Stimulated activated CD4-positive, alpha-beta T cell treated with anti-CD3 and anti-CD28 coated beads, Interleukin-2, amount 100 ng/mL, for 48 hours (primary cell): ENCODE results near the gene NTN1.

Source experiments
- DNase-seq, 2 donors: peaks; one replicate each; pipeline ENCODE4 v3.0.0-alpha.2; 2020

The NTN1 gene

GRCh38 chr17:9170336-9170735 lies 149.0 kb downstream of the NTN1 start:
- DNase-seq, result no peak

DNA sequence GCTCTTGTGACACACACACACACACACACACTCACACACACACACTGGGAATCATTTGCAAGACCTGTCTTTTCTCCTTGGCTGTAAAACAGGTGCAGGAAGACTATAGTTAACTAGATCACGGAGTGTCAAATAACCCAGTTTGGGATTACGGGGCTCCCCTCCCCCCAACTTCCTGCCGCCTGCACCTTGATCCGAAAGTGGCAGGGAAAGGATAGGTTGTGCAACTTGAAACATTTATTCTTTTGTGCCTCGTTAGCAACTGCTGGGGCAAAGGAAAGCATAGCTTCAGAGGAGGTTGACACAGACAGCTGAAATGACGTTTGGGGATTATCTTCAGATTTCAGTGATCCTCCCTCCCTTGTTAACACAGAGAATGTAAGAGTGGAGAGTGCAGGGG lies 149.5 kb downstream of the NTN1 start:
- no peak for DNase-seq

DNA sequence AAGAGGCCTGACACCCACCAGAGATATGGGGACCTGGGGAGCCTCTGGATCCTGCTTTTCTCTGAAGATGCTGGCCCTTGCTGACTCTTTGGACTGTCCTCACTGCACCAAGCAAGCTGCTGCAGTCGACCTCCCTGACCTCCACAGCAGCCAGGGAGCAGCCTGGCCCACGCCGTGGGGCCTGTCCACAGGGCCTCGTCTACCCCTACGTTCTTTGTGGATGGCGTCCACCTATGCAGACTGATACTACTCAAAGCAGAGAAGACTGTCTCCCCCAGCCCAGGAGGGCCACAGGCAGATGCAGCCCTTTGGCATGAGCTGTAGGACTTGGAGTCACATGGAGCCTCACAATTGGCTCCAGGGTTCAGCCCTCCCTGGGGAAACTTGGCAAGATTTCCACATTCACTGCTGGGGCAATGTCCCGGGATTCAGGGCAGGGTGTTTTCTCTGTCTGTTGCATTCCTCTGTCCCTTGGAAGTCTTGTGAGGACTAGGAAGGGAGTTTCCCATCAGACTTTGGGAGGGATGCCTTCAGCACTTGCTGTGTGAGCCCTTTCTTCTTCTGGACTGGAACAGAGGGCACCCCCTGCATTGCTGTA lies 152.2 kb downstream of the NTN1 start:
- DNase-seq, result no peak

- DNase-seq, result no peak
Measured at GRCh38 chr17:9174312-9174711, 153.0 kb downstream of the NTN1 start.

DNA sequence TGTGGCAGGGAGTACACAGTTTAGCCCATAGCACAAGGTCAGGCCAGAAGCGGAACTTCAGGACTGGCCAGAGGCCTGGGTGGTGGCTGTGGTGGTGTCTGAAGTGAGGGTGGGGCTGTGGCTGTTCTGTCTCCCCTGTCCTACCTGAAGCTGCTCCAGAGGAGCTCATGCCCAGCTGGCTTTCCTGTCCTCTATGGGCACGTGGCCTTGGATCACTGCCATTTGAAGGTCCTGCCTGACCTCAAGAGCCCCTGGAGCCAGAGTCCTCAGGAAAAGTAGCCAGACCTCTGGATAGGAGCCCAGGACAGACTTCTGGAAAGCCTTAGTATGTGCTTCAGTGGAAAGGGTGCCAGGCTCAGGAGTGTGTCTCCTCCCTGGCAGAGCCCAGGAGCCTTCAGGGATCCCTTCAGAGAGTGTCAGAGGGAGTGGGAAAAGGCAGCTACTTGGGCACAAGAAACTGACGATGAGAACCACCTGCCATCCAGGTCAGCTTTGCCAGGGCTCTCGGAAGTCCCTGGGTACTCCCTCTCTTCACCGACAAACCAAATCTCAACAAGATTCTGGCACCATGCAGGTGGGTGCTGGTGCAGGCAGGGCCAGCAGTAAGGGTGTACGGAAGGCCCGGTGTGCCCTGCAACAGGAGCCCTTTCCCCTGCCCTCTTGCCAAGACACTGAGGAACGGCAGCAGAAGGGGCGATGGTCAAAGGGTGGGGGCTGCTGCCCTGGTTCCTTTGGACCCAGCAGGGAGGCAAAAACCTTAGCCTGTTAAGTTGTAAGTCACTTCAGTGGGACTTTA lies 153.7 kb downstream of the NTN1 start:
- DNase-seq, result no peak

DNA sequence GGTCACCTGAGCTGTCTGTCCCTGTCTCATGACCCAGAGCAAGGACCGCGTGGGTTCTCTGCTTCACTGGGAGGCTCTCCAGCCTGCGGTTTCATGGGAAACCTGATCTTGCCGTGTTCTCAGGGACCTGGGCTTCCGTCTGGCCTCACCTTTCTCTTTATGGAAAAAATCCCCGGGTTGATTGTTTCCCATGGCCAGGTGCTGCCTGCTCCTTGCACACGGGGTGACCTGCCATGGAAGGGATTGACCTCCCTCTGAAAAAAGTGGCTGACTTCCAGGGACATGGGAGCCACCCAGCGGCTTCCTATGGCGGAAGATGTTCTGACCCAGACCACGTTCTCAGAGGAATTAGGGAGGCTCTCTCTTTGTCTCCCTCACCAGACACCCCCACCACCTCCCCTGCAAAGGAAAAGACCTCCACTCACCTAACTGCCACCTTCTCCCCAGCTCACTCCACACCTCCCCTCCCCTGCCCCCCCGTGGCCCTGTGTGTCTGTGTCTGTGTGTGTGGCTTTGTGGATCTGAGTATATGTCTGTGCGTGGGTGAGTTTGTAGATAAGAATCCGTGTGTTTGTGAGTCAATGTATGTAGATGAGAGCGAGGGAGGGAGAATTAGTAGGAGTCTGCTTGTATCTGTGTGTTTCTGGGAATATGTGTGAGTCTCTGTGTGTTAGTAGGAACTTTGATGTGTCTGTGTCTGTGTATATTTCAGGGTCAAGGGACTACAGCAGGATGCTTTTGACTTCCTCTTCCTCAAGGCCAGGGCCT lies 154.6 kb downstream of the NTN1 start:
- DNase-seq, result peak in 1 of 2 donors; percentile 7

DNA sequence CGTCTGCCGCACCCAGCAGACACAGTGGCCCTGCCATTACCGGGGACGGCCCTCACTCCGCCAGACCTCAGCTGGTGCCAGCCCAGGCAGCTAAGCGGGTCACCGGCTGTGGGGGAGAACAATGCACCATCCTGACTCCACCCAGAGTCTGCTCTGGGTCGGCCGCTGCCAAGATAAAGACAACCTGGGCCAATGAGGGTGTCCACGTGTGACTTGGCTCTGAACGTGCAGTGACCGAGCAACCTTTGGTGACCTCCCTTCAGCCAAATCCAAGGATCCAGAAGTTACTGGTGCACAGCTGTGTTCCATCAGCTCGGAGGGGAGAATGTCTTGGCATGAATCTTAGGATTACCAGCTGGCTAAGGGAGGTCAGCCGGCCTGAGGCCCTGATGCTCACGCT lies 155.9 kb downstream of the NTN1 start:
- no peak for DNase-seq

DNA sequence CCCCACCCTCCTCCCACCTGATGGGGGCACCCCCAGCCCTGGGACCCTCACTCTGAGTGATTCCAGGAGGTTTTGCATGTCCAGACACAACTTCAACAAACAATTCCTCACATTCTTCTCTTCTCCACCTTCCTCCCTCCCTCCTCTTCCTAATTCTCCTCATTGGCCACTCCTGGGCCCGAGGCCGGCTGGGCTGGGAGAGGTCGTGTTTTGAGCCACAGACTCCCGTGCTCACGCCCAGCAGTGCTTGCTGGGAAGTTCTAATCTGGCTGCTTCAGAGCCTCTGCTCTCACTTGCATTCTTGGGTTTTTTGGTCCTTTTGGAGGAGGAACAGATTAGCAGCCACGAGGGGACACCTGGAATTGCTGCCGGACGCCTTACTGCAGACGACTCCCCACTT lies 157.0 kb downstream of the NTN1 start:
- no peak for DNase-seq

DNA sequence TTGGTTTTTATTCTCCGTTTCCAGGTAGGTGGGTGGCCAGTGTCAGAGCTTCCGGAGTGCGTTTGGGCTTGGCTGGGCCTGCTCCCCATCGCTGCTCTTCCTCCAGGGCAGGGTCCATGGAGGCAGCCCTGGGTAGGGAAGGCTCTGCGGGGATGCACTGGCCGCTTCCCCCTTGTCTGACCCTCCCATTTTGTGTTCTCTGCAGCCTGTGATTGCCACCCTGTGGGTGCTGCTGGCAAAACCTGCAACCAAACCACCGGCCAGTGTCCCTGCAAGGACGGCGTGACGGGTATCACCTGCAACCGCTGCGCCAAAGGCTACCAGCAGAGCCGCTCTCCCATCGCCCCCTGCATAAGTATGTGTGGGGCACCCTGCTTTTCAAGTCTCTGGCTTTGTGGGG lies 158.3 kb downstream of the NTN1 start:
- DNase-seq, result no peak

DNA sequence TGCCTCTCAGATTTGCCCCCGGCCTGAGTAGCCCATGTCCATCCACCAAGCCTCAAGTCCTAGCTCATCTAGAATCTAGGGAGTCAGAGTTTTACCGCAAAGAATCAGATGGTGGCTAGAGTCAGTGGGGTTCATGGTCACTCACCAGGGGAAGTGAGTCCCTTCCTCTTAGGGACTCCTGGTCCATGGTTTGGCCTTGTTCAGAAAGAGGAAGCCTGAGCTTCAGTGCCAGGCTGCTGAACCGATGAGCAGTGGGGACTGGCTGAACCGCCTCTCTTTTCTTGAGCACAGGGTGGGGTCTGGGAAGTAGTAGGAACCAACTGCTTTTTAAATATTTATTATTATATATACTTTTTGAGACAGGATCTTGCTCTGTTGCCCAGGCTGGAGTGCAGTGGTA lies 160.3 kb downstream of the NTN1 start:
- DNase-seq, result no peak

- no peak for DNase-seq
Measured at GRCh38 chr17:9183306-9183705, 162.0 kb downstream of the NTN1 start.

- no peak for DNase-seq
Measured at GRCh38 chr17:9185142-9185541, 163.8 kb downstream of the NTN1 start.

DNA sequence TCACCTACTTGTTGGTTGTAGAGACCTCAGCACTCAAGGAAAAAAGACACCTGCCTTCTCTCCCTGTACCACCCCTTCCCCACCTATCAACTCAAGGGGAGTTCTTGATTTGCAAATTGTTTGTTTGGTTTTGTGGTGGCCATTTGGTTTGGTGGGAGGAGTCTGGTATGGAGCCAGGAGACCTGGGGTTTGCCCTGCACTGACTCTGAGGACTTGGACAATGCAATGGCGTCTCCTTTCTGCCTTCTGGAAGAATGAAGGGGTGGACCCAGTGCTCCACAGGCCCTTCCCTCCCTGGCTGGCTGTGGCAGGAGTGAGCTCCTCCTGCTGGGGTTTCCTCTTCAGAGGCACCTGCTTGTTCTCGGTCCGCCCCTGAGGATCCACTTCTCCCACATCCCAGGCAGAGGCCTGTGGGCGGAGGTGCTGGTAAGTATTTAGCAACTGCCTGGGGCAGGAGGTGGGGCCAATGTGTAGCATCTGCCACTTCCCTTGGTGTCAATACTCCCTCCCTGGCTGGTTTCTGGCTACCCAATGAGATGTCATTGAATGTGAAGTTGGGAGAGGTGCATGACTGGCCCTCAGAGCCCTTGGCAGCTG lies 164.5 kb downstream of the NTN1 start:
- DNase-seq, result no peak

DNA sequence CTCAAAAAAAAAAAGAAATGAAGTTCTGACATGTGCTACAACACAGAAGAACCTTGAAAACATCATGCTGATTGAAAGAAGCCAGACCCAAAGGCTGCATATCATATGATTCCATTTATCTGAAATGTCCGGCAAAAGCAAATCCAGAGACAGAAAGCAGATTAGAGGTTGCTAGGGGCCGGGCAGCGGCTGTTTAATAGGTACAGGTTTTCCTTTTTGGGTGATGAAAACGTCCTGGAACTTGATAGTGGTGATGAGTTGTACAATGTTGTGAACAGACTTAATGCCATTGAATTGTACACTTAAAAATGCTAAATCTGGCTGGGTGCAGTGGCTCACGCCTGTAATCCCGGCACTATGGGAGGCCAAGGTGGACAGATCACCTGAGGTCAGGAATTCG lies 166.5 kb downstream of the NTN1 start:
- DNase-seq, result no peak

GRCh38 chr17:9188367-9188766 lies 167.1 kb downstream of the NTN1 start:
- no peak for DNase-seq

GRCh38 chr17:9189870-9190269 lies 168.6 kb downstream of the NTN1 start:
- no peak for DNase-seq

DNA sequence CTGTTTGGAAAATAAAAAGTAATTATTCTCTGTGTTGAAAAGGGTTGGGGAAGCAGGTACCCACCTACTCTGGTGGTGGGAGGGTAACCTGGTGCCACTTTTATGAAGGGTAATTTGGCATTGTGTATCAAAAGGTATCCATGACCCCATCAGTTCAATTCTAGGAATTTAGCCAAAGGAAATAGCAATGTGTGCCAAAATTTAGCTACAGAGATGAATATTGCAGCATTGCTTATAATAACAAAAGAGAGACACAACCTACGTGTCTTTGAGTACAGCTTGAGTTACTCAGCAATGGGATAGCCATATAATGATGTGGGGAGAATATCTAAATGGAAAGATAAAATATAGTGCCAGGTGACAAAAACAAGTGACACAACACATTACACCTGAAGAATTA lies 170.7 kb downstream of the NTN1 start:
- no peak for DNase-seq

- no peak for DNase-seq
Measured at GRCh38 chr17:9195411-9195810, 174.1 kb downstream of the NTN1 start.

DNA sequence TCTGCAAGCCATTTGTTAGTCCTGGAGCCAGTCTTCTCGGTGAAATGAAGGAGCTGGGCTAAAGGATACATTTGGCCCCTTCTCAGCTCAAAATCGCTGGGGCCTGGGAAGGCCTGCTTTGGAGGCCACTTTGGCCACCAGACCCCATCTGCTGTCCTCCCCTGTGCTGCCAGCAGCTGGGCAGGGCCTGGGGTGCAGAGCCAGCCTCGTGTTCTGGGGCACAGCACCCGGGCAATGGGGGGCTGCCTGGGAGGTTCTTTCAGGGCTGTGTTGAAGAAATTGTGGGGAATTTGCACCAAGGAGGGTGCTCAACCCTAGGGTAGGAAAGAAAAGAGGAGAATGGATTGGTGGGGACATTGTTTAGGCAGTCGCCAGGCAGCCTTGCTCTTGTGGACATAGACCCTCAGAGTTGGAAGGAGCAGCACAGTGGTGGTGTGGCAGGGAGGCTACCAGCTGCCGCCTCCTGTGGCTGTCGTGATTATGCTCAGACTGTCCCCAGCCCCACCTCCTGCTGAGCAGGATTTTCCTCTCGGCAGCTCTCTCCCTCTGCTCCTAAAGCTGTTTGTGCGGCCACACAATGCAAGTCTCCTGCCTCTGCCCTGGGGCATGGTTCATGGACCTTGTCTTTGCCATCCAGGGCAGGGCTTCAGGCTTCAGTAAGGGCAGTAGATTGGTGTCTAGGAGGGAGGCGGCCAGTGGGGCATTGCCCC lies 174.8 kb downstream of the NTN1 start:
- DNase-seq, result no peak

DNA sequence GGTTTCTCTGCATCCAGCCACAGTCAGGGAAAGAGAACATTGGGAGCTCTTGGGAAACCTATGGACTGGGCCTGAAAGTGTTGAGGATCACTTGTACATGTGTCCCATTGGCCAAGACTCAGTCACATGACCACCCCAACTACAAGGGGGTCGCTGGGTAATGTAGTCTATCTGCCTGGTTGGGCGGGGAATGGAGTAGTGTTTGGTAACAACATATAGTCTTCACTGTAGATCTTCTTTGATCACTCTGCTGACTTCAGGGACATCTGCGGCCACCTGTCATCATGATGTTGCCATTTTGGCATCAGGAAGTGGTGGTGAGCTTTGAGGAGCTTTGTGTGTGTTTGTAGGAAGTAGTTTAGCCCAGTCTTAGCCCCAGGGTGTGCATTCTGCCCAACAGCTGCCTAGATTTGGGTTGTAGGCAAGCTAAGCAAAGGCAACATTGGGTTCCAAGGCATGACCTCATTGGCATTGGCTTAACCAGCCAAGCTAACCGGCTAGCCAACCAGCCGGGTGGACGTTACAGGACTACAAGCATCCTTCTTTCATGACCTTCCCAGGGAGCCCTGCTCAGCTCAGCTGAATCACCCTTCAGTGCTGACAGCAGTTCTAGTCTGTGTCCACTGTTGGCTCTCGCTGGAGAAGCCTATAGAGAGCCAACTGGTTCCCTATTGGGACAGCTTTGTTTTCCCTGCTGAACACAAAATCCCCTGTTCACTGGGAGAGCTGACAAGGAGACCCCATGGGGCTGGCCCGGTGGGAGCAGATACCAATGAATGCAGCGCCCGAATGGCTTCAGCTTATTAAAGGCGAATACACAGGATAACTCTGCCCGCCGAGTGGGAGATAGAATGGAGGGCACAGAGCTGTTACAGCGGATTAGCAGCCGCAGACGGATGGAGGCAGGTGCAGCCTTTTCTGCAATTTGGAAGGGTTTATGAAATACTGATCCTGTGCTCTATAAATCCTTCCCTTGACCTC lies 178.6 kb downstream of the NTN1 start:
- DNase-seq, result no peak

DNA sequence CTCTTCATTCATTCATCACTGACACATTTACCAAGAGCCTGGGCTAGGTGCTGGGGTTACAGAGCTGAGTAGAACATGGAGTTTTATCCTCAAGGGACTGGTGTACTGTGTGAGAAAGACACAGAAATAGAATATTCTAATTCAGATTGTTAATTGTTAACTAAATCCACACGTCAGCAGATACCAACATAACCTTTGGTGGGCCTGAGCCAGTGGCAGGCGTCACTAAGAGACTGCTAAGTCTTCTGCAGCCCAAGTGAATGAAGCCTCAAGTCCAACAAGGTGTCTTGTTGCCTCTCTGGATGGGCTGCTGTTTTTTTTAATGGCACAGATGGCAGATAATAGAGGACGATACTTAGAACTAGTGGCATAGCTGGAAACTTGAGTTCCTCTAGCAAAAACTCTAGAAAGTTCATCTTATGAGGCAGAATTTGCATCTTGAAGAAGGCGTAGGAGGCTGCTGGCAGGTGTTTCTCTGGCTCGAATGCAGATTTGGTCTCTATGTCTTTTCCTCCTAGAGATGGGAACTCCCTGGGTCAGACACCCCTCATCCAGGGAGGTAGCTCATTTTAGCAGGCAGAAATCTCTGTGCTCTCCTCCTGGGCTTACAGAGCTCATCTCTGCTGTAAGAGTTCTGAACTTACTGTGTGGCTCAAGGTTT lies 179.5 kb downstream of the NTN1 start:
- DNase-seq, result no peak
